ENCODE measurements around the gene MSANTD4.

DNA sequence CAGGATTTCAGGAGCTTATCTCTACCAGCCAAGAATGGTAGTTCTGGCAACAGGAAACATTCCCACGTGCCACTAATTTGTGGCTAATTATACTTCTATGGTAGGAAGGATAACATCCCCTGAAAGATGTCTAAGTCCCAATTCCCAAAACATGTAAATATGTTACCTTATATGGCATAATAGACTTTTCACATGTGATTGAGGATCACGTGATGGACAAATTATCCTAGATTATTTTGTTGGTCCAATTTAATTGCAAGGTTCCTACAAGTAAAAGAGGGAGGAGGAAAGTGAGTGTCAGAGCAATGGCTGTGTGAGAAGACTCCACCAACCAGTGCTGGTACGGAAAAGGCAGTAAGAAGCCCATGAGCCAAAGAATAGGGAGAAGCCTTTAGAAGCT, 9.9 kb upstream of the MSANTD4 start:
- TF ChIP-seq IRF3 (IDR thresholded peaks at IDR 0.05; ENCODE audit: low read depth, low read length) (no peak), ELF1 (IDR thresholded peaks at IDR 0.05) (no peak), NFIC (IDR thresholded peaks at IDR 0.05; ENCODE audit: borderline replicate concordance) (no peak), RXRA (IDR thresholded peaks at IDR 0.05; ENCODE audit: borderline replicate concordance, low read depth) (no peak), USF1 (IDR thresholded peaks at IDR 0.05; ENCODE audit: borderline replicate concordance, low read depth) (no peak), SIN3A (IDR thresholded peaks at IDR 0.05; ENCODE audit: borderline replicate concordance, low read depth, low read length) (no peak), CTCF (IDR thresholded peaks at IDR 0.05) (no peak), RCOR1 (IDR thresholded peaks at IDR 0.05; ENCODE audit: low read length) (no peak), REST (IDR thresholded peaks at IDR 0.05; ENCODE audit: low read depth, low read length) (no peak), RFX5 (IDR thresholded peaks at IDR 0.05; ENCODE audit: low read length) (no peak), EP300 (IDR thresholded peaks at IDR 0.05; ENCODE audit: borderline replicate concordance in 1 of 2, low read depth in 1 of 2, low read length in 1 of 2) (no peak)

All from SK-N-SH (cell line).